ENCODE data around the gene CACNB3.

The CACNB3 gene

GRCh38 chr12:48775299-48775698 is 43.0 kb upstream of the CACNB3 start:
- DNase-seq (ENCODE audit: low read depth): no peak
- H3K4me3 ChIP-seq (ENCODE audit: low read depth, low read length): no peak overlapping the region
- no peak for TF ChIP-seq CTCF (IDR thresholded peaks at IDR 0.05; ENCODE audit: insufficient read depth, low read depth, low read length, missing control alignments)

- DNase-seq (ENCODE audit: low read depth): no peak
- no peak for TF ChIP-seq CTCF (IDR thresholded peaks at IDR 0.05; ENCODE audit: insufficient read depth, low read depth, low read length, missing control alignments)
- H3K4me3 ChIP-seq (ENCODE audit: low read depth, low read length): no peak overlapping the region
These were observed 42.2 kb upstream of the CACNB3 start for GRCh38 chr12:48775991-48776649.

GRCh38 chr12:48776956-48777355 is 41.3 kb upstream of the CACNB3 start:
- DNase-seq (ENCODE audit: low read depth): no peak
- H3K4me3 ChIP-seq (ENCODE audit: low read depth, low read length): no peak overlapping the region
- no peak for TF ChIP-seq CTCF (IDR thresholded peaks at IDR 0.05; ENCODE audit: insufficient read depth, low read depth, low read length, missing control alignments)

GRCh38 chr12:48777501-48778400 is 40.5 kb upstream of the CACNB3 start:
- H3K4me3 ChIP-seq (ENCODE audit: low read depth, low read length): no peak overlapping the region
- no peak for TF ChIP-seq CTCF (IDR thresholded peaks at IDR 0.05; ENCODE audit: insufficient read depth, low read depth, low read length, missing control alignments)
- no peak for DNase-seq (ENCODE audit: low read depth)

- H3K4me3 ChIP-seq (ENCODE audit: low read depth, low read length): no peak overlapping the region
- no peak for DNase-seq (ENCODE audit: low read depth)
These were observed 38.4 kb upstream of the CACNB3 start for GRCh38 chr12:48779869-48780268.

GRCh38 chr12:48780381-48781025 is 37.8 kb upstream of the CACNB3 start:
- H3K4me3 ChIP-seq (ENCODE audit: low read depth, low read length): no peak overlapping the region
- no peak for DNase-seq (ENCODE audit: low read depth)
- TF ChIP-seq CTCF (IDR thresholded peaks at IDR 0.05; ENCODE audit: insufficient read depth, low read depth, low read length, missing control alignments): no peak

More at GRCh38 chr12:48779869-48780268, 38.4 kb upstream of the CACNB3 start:
- no peak for TF ChIP-seq CTCF (IDR thresholded peaks at IDR 0.05; ENCODE audit: insufficient read depth, low read depth, low read length, missing control alignments)

All from GM12865 (cell line).